ENCODE results near the gene ZNF282. TPM values are rescaled to one million over a fixed set of nuclear protein-coding genes. Genes with fewer than 3 reads are reported as not detected.

The ZNF282 gene
- total RNA-seq, 1 donor from 2014 or later: 15.0 TPM

- intact Hi-C loops (cut with micrococcal nuclease): no loop called here
- DNase-seq: no peak
- Histone ChIP-seq H3K36me3 (no peaks in the 10 kb centered on the region), H3K27me3 (ENCODE audit: low read depth) (no peaks in the 10 kb centered on the region), H3K9me3 (replicated peaks) (no peaks in the 10 kb centered on the region), H3K4me1 (peaks cover 18% of the 10 kb centered on the region), H3K4me3 (no peak overlapping the region), H3K27ac (replicated peaks) (no peak overlapping the region)
- TF ChIP-seq CTCF (IDR thresholded peaks at IDR 0.05; ENCODE audit: borderline replicate concordance): no peak
Observed at GRCh38 chr7:149191851-149192250, 3.5 kb upstream of the ZNF282 start.

GRCh38 chr7:149194799-149195179 lies 557 bp upstream of the ZNF282 start:
- Histone ChIP-seq H3K4me3 (peak overlapping the region; percentile 92), H3K27ac (replicated peaks) (peak overlapping the region; percentile 97), H3K27me3 (ENCODE audit: low read depth) (no peaks in the 10 kb centered on the region), H3K4me1 (peaks cover 29% of the 10 kb centered on the region), H3K36me3 (peaks cover 17% of the 10 kb centered on the region), H3K9me3 (replicated peaks) (no peaks in the 10 kb centered on the region)
- no peak for TF ChIP-seq CTCF (IDR thresholded peaks at IDR 0.05; ENCODE audit: borderline replicate concordance)
- DNase-seq: no peak
- intact Hi-C loops (cut with micrococcal nuclease): no loop called here

- no peak for DNase-seq
- intact Hi-C loops (cut with micrococcal nuclease): no loop called here
- Histone ChIP-seq H3K27me3 (ENCODE audit: low read depth) (no peaks in the 10 kb centered on the region), H3K4me3 (peak overlapping the region; percentile 92), H3K9me3 (replicated peaks) (no peaks in the 10 kb centered on the region), H3K4me1 (peaks cover 29% of the 10 kb centered on the region), H3K27ac (replicated peaks) (peak overlapping the region; percentile 97), H3K36me3 (peaks cover 31% of the 10 kb centered on the region)
- no peak for TF ChIP-seq CTCF (IDR thresholded peaks at IDR 0.05; ENCODE audit: borderline replicate concordance)
Observed at GRCh38 chr7:149196151-149196704, 882 bp downstream of the ZNF282 start.

- H3K36me3 ChIP-seq: peaks cover 36% of the 10 kb centered on the region
- H3K27me3 ChIP-seq (ENCODE audit: low read depth): no peaks in the 10 kb centered on the region
- H3K4me1 ChIP-seq: peaks cover 29% of the 10 kb centered on the region
- no peak for TF ChIP-seq CTCF (IDR thresholded peaks at IDR 0.05; ENCODE audit: borderline replicate concordance)
- intact Hi-C loops (cut with micrococcal nuclease): no loop called here
- no peaks in the 10 kb centered on the region for H3K9me3 ChIP-seq (replicated peaks)
- H3K27ac ChIP-seq (replicated peaks): peak overlapping the region; percentile 97
- peak overlapping the region; percentile 92 for H3K4me3 ChIP-seq
- no peak for DNase-seq
Observed at GRCh38 chr7:149196705-149197171, 1.4 kb downstream of the ZNF282 start.

GRCh38 chr7:149197675-149198074 lies 2.3 kb downstream of the ZNF282 start:
- intact Hi-C loops (cut with micrococcal nuclease): no loop called here
- no peak overlapping the region for H3K4me3 ChIP-seq
- H3K27ac ChIP-seq (replicated peaks): no peak overlapping the region
- DNase-seq: no peak
- no peaks in the 10 kb centered on the region for H3K27me3 ChIP-seq (ENCODE audit: low read depth)
- no peak for TF ChIP-seq CTCF (IDR thresholded peaks at IDR 0.05; ENCODE audit: borderline replicate concordance)
- H3K36me3 ChIP-seq: peaks cover 46% of the 10 kb centered on the region
- no peaks in the 10 kb centered on the region for H3K9me3 ChIP-seq (replicated peaks)
- peaks cover 35% of the 10 kb centered on the region for H3K4me1 ChIP-seq
